HL-60 (cell line): ENCODE data around the gene RYR3.

Experiments used
- DNase-seq, 2 experiments: peaks; one replicate each; pipeline ENCODE4 v3.0.0-alpha.2; 2010 to 2020; ENCODE audit warnings: low read depth in 1 of 2, low spot score in 1 of 2
- H3K27ac ChIP-seq: fragments of 250-450 bp; sonication (Bioruptor Pico); replicated peaks from 2 replicates; pipeline ENCODE4 v1.5.1; 2020; ENCODE audit warnings: mild to moderate bottlenecking, moderate library complexity
- H3K27me3 ChIP-seq: fragments of 250-450 bp; sonication (Bioruptor Pico); 2 replicates; pipeline ENCODE4 v1.5.1; 2021; ENCODE audit warnings: mild to moderate bottlenecking, moderate library complexity; ENCODE audit not compliant: insufficient read depth, poor library complexity, severe bottlenecking
- H3K4me3 ChIP-seq: replicated peaks from 2 replicates; pipeline ENCODE4 v1.5.1; 2011; ENCODE audit warnings: mild to moderate bottlenecking, control low read depth, low read length; ENCODE audit not compliant: insufficient read depth
- GABPA ChIP-seq: IDR thresholded peaks from 2 replicates; pipeline ENCODE4 v1.6.1; 2012; ENCODE audit warnings: low read depth
- POLR2AphosphoS5 ChIP-seq: IDR thresholded peaks from 2 replicates; pipeline ENCODE4 v1.6.1; 2012; ENCODE audit warnings: low read depth
- SPI1 ChIP-seq: IDR thresholded peaks from 2 replicates; pipeline ENCODE4 v1.6.1; 2012; ENCODE audit warnings: low read depth, mild to moderate bottlenecking, borderline replicate concordance
- TF ChIP-seq, protein P1 (sequence below): IDR thresholded peaks from 2 replicates; pipeline ENCODE4 v1.6.1; 2012; ENCODE audit warnings: low read depth; ENCODE audit not compliant: insufficient replicate concordance
- TF ChIP-seq, protein P2 (sequence below): IDR thresholded peaks from one replicate; pipeline ENCODE4 v1.5.1; 2011; ENCODE audit warnings: low read length, control low read depth, inconsistent platforms; ENCODE audit not compliant: insufficient read depth

RYR3 gene

DNA sequence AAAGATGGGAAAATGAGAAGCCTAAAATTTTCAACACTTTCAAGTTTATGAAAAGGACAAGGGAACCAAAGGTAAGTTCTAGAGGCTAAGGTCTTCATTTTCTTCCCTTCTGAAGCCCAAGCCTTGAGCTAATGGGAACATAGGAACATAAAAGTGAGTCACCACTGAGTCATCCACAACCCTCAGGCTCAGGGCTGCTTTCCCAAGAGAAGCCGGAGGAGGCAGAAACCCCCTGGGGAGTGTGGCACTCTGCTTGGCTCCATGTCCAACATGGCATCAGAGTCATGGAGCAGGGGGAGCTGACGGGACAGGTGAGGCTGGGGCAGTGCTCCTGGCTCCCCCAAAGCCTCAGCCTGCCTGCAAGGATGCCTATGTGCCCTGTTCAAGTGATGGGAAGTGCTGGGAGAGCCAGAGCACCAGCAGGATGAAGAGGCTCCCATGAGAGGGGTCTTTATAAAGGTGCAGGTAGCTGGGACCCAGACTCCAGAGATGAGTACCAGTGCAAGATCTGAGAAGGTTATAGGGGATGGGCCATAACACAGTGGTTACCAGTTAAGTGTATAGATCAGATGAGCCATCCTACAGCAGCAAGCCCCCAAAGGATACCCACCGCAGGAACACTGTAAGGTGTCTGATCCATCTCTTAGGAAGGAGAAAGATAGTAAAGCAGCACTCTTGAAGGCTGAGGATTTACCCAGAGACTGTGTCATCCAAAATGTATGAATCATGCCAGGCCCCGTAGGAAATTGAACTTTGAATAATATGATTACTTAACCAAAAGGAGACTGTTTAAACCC is 31.8 kb upstream of the RYR3 start:
- DNase-seq: no peak
- H3K27ac ChIP-seq: no peak overlapping the region
- TF ChIP-seq, protein P1, sequence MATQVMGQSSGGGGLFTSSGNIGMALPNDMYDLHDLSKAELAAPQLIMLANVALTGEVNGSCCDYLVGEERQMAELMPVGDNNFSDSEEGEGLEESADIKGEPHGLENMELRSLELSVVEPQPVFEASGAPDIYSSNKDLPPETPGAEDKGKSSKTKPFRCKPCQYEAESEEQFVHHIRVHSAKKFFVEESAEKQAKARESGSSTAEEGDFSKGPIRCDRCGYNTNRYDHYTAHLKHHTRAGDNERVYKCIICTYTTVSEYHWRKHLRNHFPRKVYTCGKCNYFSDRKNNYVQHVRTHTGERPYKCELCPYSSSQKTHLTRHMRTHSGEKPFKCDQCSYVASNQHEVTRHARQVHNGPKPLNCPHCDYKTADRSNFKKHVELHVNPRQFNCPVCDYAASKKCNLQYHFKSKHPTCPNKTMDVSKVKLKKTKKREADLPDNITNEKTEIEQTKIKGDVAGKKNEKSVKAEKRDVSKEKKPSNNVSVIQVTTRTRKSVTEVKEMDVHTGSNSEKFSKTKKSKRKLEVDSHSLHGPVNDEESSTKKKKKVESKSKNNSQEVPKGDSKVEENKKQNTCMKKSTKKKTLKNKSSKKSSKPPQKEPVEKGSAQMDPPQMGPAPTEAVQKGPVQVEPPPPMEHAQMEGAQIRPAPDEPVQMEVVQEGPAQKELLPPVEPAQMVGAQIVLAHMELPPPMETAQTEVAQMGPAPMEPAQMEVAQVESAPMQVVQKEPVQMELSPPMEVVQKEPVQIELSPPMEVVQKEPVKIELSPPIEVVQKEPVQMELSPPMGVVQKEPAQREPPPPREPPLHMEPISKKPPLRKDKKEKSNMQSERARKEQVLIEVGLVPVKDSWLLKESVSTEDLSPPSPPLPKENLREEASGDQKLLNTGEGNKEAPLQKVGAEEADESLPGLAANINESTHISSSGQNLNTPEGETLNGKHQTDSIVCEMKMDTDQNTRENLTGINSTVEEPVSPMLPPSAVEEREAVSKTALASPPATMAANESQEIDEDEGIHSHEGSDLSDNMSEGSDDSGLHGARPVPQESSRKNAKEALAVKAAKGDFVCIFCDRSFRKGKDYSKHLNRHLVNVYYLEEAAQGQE: no peak
- TF ChIP-seq POLR2AphosphoS5 (no peak), SPI1 (no peak), GABPA (no peak)
- TF ChIP-seq, protein P2, sequence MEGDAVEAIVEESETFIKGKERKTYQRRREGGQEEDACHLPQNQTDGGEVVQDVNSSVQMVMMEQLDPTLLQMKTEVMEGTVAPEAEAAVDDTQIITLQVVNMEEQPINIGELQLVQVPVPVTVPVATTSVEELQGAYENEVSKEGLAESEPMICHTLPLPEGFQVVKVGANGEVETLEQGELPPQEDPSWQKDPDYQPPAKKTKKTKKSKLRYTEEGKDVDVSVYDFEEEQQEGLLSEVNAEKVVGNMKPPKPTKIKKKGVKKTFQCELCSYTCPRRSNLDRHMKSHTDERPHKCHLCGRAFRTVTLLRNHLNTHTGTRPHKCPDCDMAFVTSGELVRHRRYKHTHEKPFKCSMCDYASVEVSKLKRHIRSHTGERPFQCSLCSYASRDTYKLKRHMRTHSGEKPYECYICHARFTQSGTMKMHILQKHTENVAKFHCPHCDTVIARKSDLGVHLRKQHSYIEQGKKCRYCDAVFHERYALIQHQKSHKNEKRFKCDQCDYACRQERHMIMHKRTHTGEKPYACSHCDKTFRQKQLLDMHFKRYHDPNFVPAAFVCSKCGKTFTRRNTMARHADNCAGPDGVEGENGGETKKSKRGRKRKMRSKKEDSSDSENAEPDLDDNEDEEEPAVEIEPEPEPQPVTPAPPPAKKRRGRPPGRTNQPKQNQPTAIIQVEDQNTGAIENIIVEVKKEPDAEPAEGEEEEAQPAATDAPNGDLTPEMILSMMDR: no peak

DNA sequence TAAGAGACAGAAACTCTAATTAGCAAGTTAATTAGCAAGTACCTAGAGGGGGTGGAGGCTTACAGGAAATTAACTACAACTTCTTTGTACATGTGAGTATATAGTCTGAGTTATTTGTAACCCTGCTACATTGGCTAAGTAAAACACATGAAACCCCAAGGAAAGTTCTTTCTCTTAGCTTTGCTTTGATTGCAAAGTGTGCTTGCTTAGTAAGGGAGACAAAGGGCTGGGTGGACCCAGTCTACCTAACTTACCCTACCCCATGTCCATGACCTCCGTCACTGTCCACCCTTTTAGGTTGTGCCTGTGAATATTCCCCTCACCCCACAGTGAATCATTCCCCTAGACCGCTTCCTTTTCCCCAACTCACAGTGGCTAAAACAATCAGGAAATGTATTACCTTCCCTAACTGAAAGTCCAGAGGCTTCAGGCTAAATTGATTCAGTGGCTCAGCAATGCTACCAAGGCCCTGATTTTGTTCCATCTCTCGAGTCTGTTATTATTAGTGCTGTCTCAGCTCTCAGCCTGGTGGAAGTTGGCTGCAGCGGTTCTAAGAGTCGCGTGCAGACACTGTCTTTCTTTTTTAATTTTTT is 31.1 kb upstream of the RYR3 start:
- Histone ChIP-seq H3K27me3 (no peaks in the 10 kb centered on the region), H3K4me3 (no peak overlapping the region), H3K27ac (no peak overlapping the region)
- TF ChIP-seq SPI1 (no peak), POLR2AphosphoS5 (no peak)
- TF ChIP-seq, protein P2: no peak
- no peak for DNase-seq

More for the DNA sequence above, 31.8 kb upstream of the RYR3 start:
- H3K4me3 ChIP-seq: no peak overlapping the region
- no peaks in the 10 kb centered on the region for H3K27me3 ChIP-seq

DNA sequence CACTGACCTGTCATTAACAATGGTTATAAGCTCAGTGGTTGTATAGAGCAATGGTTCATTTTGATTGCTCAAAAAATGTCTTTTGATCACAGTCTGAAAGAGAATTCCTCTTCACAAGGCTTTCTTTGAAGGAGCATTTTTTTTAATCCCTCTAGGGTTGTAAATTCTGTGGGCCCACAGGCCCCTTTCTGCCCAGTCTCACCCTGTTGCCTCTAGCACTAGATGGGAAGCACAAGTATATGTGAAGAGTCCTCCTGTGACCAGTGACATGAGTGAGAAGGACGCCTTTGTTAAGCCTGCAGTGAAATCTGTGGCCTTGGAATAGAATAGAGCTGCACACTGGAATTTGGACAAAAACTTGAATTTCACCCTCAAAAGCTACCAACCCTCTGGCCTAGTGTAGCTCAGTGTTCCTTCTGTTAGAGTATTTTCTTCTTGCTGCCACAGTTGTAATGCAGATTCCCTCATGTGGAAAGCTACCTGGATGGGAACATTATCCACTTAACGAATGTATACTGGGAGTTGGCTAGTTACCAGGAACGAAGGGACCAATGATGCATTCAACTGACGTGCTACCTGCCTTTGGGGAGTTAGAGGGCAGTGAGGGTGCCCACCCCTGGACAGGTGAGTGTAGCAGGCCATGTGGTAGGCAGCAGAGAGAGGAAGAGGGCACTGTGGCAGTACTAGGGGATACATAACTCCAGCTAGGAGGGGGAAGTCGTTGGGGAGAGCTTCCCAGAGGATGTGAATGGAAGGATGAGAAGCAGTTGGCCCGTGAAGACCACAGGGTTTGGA is 28.3 kb upstream of the RYR3 start:
- no peak for TF ChIP-seq GABPA
- TF ChIP-seq, protein P1: no peak
- TF ChIP-seq SPI1: no peak
- no peak for TF ChIP-seq POLR2AphosphoS5
- TF ChIP-seq, protein P2: no peak
- DNase-seq: no peak
- no peaks in the 10 kb centered on the region for H3K27me3 ChIP-seq
- H3K27ac ChIP-seq: no peak overlapping the region
- no peak overlapping the region for H3K4me3 ChIP-seq
